Smooth muscle cell (in vitro differentiated cells): ENCODE data around the gene CRHR2. TPM values are rescaled to one million over a fixed set of nuclear protein-coding genes. Genes with fewer than 3 reads are reported as not detected.

ENCODE experiments used
- DNase-seq: peaks from one replicate; lab custom pipeline; 2025; ENCODE audit not compliant: unreplicated experiment; lab: John Stamatoyannopoulos, UW
- H2AFZ ChIP-seq: fragments of 200-600 bp; sonication (generic); 2 replicates; pipeline ENCODE4 v1.6.0; 2016; ENCODE audit warnings: antibody characterized with exemption, low read depth, mild to moderate bottlenecking
- H3F3A ChIP-seq: fragments of 200-600 bp; sonication (generic); 2 replicates; pipeline ENCODE4 v1.6.0; 2017; ENCODE audit warnings: antibody characterized with exemption, low read depth
- H3K27ac ChIP-seq: fragments of 200-600 bp; sonication (generic); 2 replicates; pipeline ENCODE4 v1.5.1; 2016; ENCODE audit warnings: low read depth, mild to moderate bottlenecking
- H3K27me3 ChIP-seq: fragments of 200-600 bp; sonication (generic); 2 replicates; pipeline ENCODE4 v1.6.1; 2016; ENCODE audit warnings: low read depth, mild to moderate bottlenecking
- H3K36me3 ChIP-seq: fragments of 200-600 bp; sonication (generic); 2 replicates; pipeline ENCODE4 v1.5.1; 2016; ENCODE audit warnings: low read depth
- H3K4me1 ChIP-seq: fragments of 200-600 bp; sonication (generic); 2 replicates; pipeline ENCODE4 v1.5.1; 2016; ENCODE audit warnings: low read depth
- H3K4me2 ChIP-seq: fragments of 200-600 bp; sonication (generic); 2 replicates; pipeline ENCODE4 v1.6.0; 2016; ENCODE audit warnings: mild to moderate bottlenecking
- H3K4me3 ChIP-seq: fragments of 200-600 bp; sonication (generic); 2 replicates; pipeline ENCODE4 v1.5.1; 2016; ENCODE audit warnings: mild to moderate bottlenecking
- H3K79me2 ChIP-seq: fragments of 200-600 bp; sonication (generic); 2 replicates; pipeline ENCODE4 v1.6.0; 2016; ENCODE audit warnings: low read depth, mild to moderate bottlenecking
- H3K9ac ChIP-seq: fragments of 200-600 bp; sonication (generic); 2 replicates; pipeline ENCODE4 v1.6.0; 2016; ENCODE audit warnings: low read depth
- H3K9me3 ChIP-seq: fragments of 200-600 bp; sonication (generic); replicated peaks from 2 replicates; pipeline ENCODE4 v1.5.1; 2016; ENCODE audit warnings: low read depth
- H4K20me1 ChIP-seq: fragments of 200-600 bp; sonication (generic); 2 replicates; pipeline ENCODE4 v1.6.0; 2016; ENCODE audit warnings: low read depth
- CTCF ChIP-seq: fragments of 200-600 bp; sonication (generic); IDR thresholded peaks from 2 replicates; pipeline ENCODE4 v1.5.1; 2017; ENCODE audit warnings: borderline replicate concordance, mild to moderate bottlenecking, antibody characterized with exemption; ENCODE audit not compliant: insufficient read depth, poor library complexity, severe bottlenecking
- WGBS: methylation state at CpG from one replicate; pipeline ENCODE4 v1.1.7; 2016; ENCODE audit warnings: low lambda C conversion rate; 5-methylcytosine and 5-hydroxymethylcytosine counted together
- polyA plus RNA-seq: library from polyadenylated mRNA; unstranded; fragments of >200 nt; fragmentation: Nextera tagmentation; extraction: Ambion mirVana; gene quantifications from 2 replicates; pipeline ENCODE4 v1.2.1, GENCODE V29; 2016
- total RNA-seq: library from RNA; depleted of rRNA; stranded (reverse); fragments of >200 nt; gene quantifications from 2 replicates; pipeline ENCODE4 v1.2.3, GENCODE V29; 2014

CRHR2 gene
- total and polyA plus RNA-seq, 2 experiments from 2014 or later: 0.16 TPM; not detected in 1

DNA sequence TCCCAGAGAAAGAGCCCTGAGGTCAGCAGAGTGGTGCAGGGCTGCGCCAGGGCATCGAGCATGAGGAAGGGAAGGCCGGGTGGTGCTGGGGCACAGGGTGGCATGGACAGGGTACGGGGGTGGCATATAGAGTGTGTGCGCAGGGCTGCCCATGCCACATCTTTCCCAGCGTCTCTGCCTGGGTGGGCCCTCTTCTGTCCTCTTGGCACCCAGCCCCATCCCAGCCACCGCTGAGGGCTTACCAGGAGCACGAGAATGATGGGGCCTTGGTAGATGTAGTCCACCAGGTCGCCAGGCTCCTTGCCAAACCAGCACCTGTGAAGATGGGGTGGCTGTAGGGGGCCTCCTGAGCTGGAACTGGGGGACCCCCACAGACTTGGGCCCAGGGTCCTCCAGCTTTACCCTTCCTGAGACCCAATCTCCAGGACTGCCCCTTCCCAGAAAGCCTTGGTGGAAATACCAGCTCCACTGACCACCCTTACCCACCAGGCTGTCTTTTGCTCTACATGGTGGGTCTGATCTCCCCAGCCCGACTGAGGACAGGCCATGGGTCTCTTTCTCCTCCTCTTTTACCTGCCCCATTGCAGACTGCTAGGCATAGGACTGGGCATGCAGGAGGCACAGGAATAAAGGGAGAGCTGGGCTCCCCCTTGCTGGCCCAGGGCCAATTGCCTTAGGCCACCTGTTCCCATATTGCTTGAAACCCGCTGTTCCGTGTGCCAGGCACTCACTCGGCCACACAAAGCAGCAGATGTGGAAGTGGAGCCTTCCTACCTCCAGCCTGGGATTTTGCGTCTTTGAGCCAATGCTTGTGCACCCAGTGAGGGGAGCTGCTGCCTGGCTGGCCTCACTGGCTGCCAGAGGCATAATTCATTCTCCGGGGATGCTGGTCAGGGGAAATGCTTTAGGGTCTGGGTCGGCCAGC is 21.7 kb downstream of the CRHR2 start:
- Histone ChIP-seq H3K79me2 (no peaks in the 10 kb centered on the region), H3K27me3 (peaks cover 10% of the 10 kb centered on the region), H3K36me3 (no peaks in the 10 kb centered on the region), H3K4me1 (no peaks in the 10 kb centered on the region), H3K9ac (no peak overlapping the region), H4K20me1 (no peaks in the 10 kb centered on the region), H2AFZ (no peak overlapping the region), H3K27ac (no peak overlapping the region), H3K4me2 (no peak overlapping the region), H3K9me3 (no peaks in the 10 kb centered on the region), H3K4me3 (no peak overlapping the region), H3F3A (no peaks in the 10 kb centered on the region)
- no peak for TF ChIP-seq CTCF
- WGBS: 89% methylated on average over 16 of the region's 16 CpGs
- no peak for DNase-seq

DNA sequence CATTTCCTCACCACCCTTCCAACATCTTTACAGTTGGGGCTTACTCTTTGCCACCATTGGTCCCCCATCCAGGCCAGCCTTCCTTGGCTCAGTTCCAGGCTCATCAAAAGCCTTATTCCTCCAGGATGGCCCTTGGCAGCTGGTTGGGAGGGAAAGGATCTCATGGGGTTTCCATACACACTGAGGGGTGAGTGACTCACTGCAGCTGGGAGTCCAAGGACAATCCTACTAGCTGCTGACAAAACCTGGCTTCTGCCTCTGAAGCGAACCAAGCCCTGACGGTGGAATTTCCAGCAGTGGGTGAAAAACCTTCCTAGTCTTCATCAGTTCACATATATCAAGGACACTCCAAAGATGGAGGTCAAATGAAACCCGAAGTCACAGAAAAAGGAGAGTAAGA is 22.9 kb downstream of the CRHR2 start:
- Histone ChIP-seq H4K20me1 (no peaks in the 10 kb centered on the region), H3F3A (no peaks in the 10 kb centered on the region), H3K4me1 (no peaks in the 10 kb centered on the region), H3K4me3 (no peak overlapping the region), H3K27ac (no peak overlapping the region), H3K36me3 (no peaks in the 10 kb centered on the region), H3K79me2 (no peaks in the 10 kb centered on the region), H2AFZ (no peak overlapping the region), H3K9me3 (no peaks in the 10 kb centered on the region), H3K4me2 (no peak overlapping the region), H3K27me3 (peaks cover 5% of the 10 kb centered on the region), H3K9ac (no peak overlapping the region)
- DNase-seq: no peak
- TF ChIP-seq CTCF: no peak
- 90% methylated on average over 3 of the region's 3 CpGs for WGBS

DNA sequence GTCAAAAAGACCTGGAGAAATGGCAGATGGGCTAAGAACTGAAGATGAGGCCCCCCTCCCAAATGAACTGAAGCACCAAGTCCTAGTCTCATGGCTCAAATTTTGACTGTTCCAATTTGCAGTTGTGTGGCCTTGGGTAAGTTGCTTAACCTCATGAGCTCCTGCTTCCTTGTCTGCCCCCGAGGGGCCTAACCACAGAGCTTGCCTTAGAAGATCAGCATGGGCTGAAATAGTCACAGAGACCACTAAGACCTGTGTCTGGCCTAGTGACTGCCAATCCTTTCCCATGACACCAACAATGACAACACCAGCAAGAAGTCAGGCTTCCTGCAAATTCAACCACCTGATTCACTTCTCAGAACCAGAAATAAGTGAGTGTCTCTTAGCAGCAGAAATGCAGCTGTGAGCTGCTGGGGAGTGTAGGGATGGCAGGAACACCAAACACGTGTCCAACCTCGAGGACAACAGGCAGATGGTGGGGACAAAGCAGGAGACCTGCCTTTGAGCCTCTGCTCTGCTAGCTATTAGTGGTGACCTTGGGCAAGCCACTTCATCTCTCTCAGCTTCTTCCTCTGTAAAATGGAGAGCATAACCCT is 23.7 kb downstream of the CRHR2 start:
- TF ChIP-seq CTCF: no peak
- Histone ChIP-seq H3K27ac (no peak overlapping the region), H3K9me3 (no peaks in the 10 kb centered on the region), H3K36me3 (no peaks in the 10 kb centered on the region), H3K27me3 (no peaks in the 10 kb centered on the region), H3F3A (no peaks in the 10 kb centered on the region), H3K9ac (no peak overlapping the region), H2AFZ (no peak overlapping the region), H3K4me1 (no peaks in the 10 kb centered on the region), H3K79me2 (no peaks in the 10 kb centered on the region), H3K4me3 (no peak overlapping the region), H3K4me2 (no peak overlapping the region), H4K20me1 (no peaks in the 10 kb centered on the region)
- WGBS: 88% methylated on average over 3 of the region's 3 CpGs
- DNase-seq: no peak
